IPS-18a (cell line): ENCODE data around the gene SLC13A4.
"Not testable (repeated sequence)": the region's sequence is repeated elsewhere in the genome, so short reads cannot be mapped to it uniquely, and the experiment has no call there.

Source experiments
- H3K27ac ChIP-seq: one replicate; pipeline ENCODE4 v1.5.1; 2013; ENCODE audit warnings: low read length
- H3K27me3 ChIP-seq: one replicate; pipeline ENCODE4 v1.6.1; 2013; ENCODE audit warnings: mild to moderate bottlenecking, low read length; ENCODE audit not compliant: control insufficient read depth, insufficient read depth
- H3K36me3 ChIP-seq: one replicate; pipeline ENCODE4 v1.6.1; 2013; ENCODE audit warnings: low read depth, low read length; ENCODE audit not compliant: control insufficient read depth
- H3K4me1 ChIP-seq: one replicate; pipeline ENCODE4 v1.6.1; 2013; ENCODE audit warnings: low read depth, low read length; ENCODE audit not compliant: control insufficient read depth
- H3K4me3 ChIP-seq: one replicate; pipeline ENCODE4 v1.5.1; 2013; ENCODE audit warnings: low read length
- H3K9ac ChIP-seq: one replicate; pipeline ENCODE4 v1.6.1; 2013; ENCODE audit warnings: mild to moderate bottlenecking, low read length, moderate library complexity
- H3K9me3 ChIP-seq: one replicate; pipeline ENCODE4 v1.6.1; 2013; ENCODE audit warnings: low read depth, low read length; ENCODE audit not compliant: control insufficient read depth

The SLC13A4 gene

GRCh38 chr7:135745703-135746312 is 17.8 kb upstream of the SLC13A4 start:
- H3K9me3 ChIP-seq: no peaks in the 10 kb centered on the region
- H3K4me3 ChIP-seq: no peak overlapping the region
- no peaks in the 10 kb centered on the region for H3K4me1 ChIP-seq
- H3K9ac ChIP-seq: no peak overlapping the region
- no peak overlapping the region for H3K27ac ChIP-seq
- no peaks in the 10 kb centered on the region for H3K36me3 ChIP-seq
- H3K27me3 ChIP-seq: no peaks in the 10 kb centered on the region

DNA sequence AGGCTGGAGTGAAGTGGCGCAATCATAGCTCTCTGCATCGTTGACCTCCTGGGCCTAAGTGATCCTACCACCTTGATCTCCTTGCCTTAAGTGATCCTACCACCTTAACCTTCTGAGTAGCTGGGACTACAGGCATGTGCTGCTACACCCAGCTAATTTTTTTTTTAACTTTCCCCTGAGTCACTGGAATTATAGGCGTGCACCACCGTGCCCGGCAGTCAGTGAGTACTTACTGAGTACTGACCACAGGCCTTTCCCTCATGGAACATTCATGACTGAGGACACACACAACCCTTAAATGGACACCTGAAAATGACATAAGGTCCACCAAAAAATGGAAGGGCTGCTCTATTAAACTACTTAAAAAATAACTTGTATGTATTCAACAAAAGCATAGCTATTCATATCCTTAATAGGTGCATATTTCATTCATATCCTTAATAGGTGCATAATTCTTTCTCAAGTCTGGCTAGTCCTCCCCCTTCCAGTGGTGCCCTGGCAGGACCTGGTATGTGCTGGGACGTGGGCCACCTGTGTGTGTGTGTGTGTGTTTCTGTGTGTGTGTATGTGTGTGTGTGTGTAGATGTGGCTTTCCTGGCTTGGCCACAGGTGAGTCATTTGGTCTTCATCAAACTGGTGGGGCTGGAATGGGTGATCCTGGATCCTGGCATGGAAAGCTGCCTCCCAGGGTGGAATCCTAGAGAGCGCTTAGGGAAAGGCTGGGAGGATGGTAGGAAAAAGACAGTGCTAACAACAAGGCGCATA is 17.1 kb upstream of the SLC13A4 start:
- Histone ChIP-seq H3K4me1 (no peaks in the 10 kb centered on the region), H3K9me3 (no peaks in the 10 kb centered on the region), H3K27me3 (no peaks in the 10 kb centered on the region), H3K9ac (no peak overlapping the region), H3K27ac (no peak overlapping the region), H3K4me3 (no peak overlapping the region), H3K36me3 (no peaks in the 10 kb centered on the region)

DNA sequence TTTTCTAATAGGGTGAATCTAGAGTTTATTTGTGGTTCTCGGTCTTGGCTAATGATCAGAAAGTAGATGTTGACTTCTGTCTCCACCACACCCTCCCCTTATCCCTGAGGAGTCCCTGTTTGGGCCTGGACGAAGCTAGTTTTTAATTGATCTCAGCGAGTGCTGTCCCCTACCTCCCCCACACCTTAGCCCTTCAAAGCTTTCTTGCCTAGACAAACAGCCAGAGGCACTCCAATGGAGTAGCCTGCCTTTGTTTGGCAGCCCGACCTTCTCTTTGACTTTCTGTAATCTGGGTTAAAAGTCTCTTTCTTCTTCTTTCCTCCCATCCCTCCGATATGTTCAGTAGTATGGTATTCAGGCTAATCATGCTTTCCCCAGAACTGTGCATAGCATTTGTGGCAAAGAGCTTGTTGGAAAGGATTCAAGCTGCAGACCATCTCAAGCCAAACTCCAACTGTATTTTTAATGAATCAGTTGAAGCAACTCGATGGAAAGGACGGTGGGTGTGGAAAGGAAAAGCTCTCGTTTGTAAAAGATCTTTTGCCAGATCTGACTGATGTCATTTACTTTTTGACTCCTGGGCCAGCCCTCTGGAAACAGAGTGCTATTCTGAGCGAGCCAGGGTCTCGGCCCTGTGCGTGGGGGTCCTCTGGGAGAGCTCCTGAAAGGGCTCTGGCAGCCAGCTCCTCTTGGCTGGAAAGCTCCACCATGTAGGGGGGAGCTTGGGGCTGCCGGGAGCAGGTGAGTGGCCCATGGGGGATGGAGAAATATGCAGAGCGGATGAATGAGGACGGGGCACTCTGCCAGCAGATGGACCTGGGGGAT is 16.1 kb upstream of the SLC13A4 start:
- H3K27me3 ChIP-seq: no peaks in the 10 kb centered on the region
- H3K27ac ChIP-seq: no peak overlapping the region
- no peak overlapping the region for H3K9ac ChIP-seq
- H3K4me1 ChIP-seq: no peaks in the 10 kb centered on the region
- H3K36me3 ChIP-seq: no peaks in the 10 kb centered on the region
- H3K4me3 ChIP-seq: no peak overlapping the region
- no peaks in the 10 kb centered on the region for H3K9me3 ChIP-seq

GRCh38 chr7:135742371-135742770 is 14.4 kb upstream of the SLC13A4 start:
- no peaks in the 10 kb centered on the region for H3K9me3 ChIP-seq
- H3K27ac ChIP-seq: no peak overlapping the region
- no peaks in the 10 kb centered on the region for H3K27me3 ChIP-seq
- H3K9ac ChIP-seq: no peak overlapping the region
- H3K4me1 ChIP-seq: no peaks in the 10 kb centered on the region
- H3K4me3 ChIP-seq: no peak overlapping the region
- no peaks in the 10 kb centered on the region for H3K36me3 ChIP-seq

GRCh38 chr7:135741905-135742304 is 13.9 kb upstream of the SLC13A4 start:
- Histone ChIP-seq H3K27me3 (no peaks in the 10 kb centered on the region), H3K4me1 (no peaks in the 10 kb centered on the region), H3K4me3 (no peak overlapping the region), H3K27ac (no peak overlapping the region), H3K9ac (no peak overlapping the region), H3K9me3 (no peaks in the 10 kb centered on the region), H3K36me3 (no peaks in the 10 kb centered on the region)

DNA sequence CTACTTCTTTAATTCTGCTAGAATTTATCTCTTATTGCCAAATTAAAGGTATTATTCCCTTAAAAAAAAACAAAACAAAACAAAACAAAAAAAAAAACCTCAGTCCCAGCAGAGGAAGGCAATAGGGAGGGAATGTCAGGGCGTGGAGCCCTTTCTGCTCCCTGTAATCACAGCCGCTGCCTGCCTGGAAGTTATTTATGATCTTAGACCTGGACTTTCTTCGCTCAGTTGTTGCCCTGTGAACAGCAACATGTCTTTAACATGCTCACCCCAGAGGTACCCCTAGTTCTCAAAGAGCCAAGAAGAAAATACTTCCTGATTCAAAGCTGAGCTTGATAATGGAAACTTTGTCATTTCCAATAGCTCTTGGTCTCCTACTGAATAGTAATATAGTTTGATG is 12.9 kb upstream of the SLC13A4 start:
- Histone ChIP-seq H3K27ac (no peak overlapping the region), H3K4me3 (no peak overlapping the region), H3K9ac (no peak overlapping the region), H3K9me3 (no peaks in the 10 kb centered on the region), H3K27me3 (no peaks in the 10 kb centered on the region), H3K4me1 (no peaks in the 10 kb centered on the region), H3K36me3 (no peaks in the 10 kb centered on the region)

GRCh38 chr7:135737306-135737647 is 9.3 kb upstream of the SLC13A4 start:
- H3K36me3 ChIP-seq, H3K27ac ChIP-seq, H3K4me3 ChIP-seq, H3K9me3 ChIP-seq, H3K27me3 ChIP-seq, H3K9ac ChIP-seq, H3K4me1 ChIP-seq: not testable (repeated sequence)

DNA sequence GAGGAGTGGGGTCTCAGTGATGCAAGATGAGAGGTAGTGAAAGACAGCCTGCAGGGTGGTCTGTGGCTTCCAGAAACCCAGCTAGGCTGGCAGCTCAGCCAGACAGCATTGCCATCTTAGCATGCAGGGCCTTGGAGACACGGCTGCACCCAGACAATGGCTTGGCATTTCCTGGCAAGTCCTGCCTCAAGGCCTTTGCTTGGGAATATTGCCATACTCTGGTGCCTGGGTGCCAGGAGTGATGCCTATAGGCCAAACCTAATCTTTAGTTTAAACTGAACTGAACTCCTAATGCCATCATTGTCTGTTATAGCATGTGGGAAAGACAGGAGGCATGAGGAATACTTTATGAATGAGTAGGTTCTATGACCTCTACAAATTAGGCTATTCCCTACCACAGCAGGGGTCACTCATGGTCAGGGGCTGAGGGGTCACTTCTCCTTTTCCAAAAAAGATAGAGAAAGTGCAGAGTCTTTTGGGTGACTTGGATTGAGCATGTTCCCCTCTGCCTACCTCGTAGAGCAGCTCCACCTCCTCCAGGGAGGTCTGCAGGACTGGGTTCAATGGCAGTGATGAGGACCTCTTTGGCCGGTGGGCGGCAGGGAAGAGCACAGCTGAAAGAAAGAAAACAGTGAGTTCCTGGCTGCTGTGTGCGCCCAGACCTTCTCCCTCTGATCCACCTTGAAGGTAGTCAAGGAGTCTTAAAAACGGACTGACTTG is 8.8 kb upstream of the SLC13A4 start:
- Histone ChIP-seq H3K4me1 (no peaks in the 10 kb centered on the region), H3K27ac (no peak overlapping the region), H3K4me3 (no peak overlapping the region), H3K27me3 (no peaks in the 10 kb centered on the region), H3K36me3 (no peaks in the 10 kb centered on the region), H3K9ac (no peak overlapping the region), H3K9me3 (no peaks in the 10 kb centered on the region)

DNA sequence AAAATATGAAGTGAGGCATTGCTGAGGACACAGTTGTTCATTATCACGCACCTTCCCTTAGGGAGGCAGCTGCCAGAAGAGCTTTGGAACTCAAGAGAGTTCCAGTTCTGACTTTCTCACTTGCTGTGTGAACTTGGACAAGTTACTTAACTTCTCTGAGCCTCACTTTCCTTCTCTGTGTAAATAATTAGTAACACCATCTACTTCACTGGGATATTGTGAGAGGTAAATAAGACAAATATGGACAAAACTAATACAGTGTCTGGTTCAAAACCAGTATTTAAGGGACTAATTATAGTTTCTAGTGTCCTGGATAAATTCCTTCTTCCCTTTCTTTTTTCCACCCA is 6.3 kb upstream of the SLC13A4 start:
- no peaks in the 10 kb centered on the region for H3K36me3 ChIP-seq
- no peak overlapping the region for H3K4me3 ChIP-seq
- H3K27ac ChIP-seq: no peak overlapping the region
- H3K27me3 ChIP-seq: no peaks in the 10 kb centered on the region
- H3K9me3 ChIP-seq: no peaks in the 10 kb centered on the region
- no peak overlapping the region for H3K9ac ChIP-seq
- H3K4me1 ChIP-seq: no peaks in the 10 kb centered on the region

DNA sequence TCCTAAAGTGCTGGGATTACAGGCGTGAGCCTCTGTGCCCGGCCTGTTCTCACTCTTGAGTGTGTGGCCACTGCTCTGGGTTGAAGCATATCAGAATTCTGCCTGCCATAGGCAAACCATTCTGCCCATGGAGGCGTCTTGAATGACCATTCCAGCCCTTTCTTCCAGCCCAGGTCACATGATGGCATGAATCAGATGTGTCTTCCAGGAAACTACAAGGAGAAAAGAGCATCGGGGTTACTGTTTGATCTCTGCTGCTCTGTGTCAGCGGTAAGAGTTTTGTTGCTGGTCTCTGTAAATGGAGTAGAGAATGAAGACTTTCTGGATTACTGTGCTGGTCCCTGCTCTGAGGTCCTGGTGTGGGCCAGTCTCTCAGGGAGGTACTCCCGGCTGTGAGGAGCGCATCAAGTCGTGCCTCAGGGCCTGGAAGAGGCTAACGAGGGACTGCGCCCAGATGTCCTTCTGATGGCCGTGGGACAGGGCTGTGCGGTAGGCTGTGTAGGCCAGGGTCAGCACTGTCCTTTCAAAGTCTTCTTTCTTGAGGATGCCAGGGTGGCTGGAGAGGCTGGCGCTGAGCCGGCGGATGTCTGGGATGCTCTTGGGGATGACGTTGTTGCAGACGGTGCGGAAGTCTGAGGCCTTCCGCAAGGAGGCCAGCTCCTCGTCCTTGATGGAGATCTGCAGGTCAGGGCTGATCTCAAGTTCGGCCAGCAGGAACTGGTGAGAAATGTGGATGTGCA is 5.8 kb upstream of the SLC13A4 start:
- H3K9ac ChIP-seq: no peak overlapping the region

GRCh38 chr7:135731131-135731530 is 3.1 kb upstream of the SLC13A4 start:
- no peak overlapping the region for H3K27ac ChIP-seq
- H3K36me3 ChIP-seq: no peaks in the 10 kb centered on the region
- no peaks in the 10 kb centered on the region for H3K27me3 ChIP-seq
- peaks cover 13% of the 10 kb centered on the region for H3K4me1 ChIP-seq
- H3K9ac ChIP-seq: no peak overlapping the region
- no peaks in the 10 kb centered on the region for H3K9me3 ChIP-seq
- no peak overlapping the region for H3K4me3 ChIP-seq

More for the DNA sequence above, 5.8 kb upstream of the SLC13A4 start:
- no peak overlapping the region for H3K27ac ChIP-seq
- no peaks in the 10 kb centered on the region for H3K36me3 ChIP-seq
- peaks cover under 1% of the 10 kb centered on the region for H3K4me1 ChIP-seq
- no peaks in the 10 kb centered on the region for H3K27me3 ChIP-seq
- H3K9me3 ChIP-seq: no peaks in the 10 kb centered on the region
- no peak overlapping the region for H3K4me3 ChIP-seq
